Mesendoderm (in vitro differentiated cells): ENCODE measurements around the gene TMEM255A.
"Not testable (repeated sequence)": the region's sequence is repeated elsewhere in the genome, so short reads cannot be mapped to it uniquely, and the experiment has no call there.

Experiments used
- DNase-seq: peaks from one replicate; pipeline ENCODE4 v3.0.0; 2013
- H2AK5ac ChIP-seq: 2 replicates; pipeline ENCODE4 v1.6.1; 2013; ENCODE audit warnings: low read length, inconsistent platforms
- H2BK120ac ChIP-seq: 2 replicates; pipeline ENCODE4 v1.6.1; 2013; ENCODE audit warnings: low read depth, mild to moderate bottlenecking, low read length, moderate library complexity, mixed read lengths
- H2BK15ac ChIP-seq: replicated peaks from 2 replicates; pipeline ENCODE4 v1.6.1; 2013; ENCODE audit warnings: low read depth, mild to moderate bottlenecking, moderate library complexity
- H2BK5ac ChIP-seq: 2 replicates; pipeline ENCODE4 v1.6.1; 2013; ENCODE audit warnings: low read length, inconsistent platforms
- H3K18ac ChIP-seq: 2 replicates; pipeline ENCODE4 v1.6.1; 2013; ENCODE audit warnings: mild to moderate bottlenecking, low read length, mixed read lengths
- H3K23ac ChIP-seq: one replicate; pipeline ENCODE4 v1.6.1; 2013; ENCODE audit warnings: low read length
- H3K27ac ChIP-seq: 2 replicates; pipeline ENCODE4 v1.5.1; 2013; ENCODE audit warnings: low read depth, mild to moderate bottlenecking, inconsistent platforms, low read length, moderate library complexity
- H3K27me3 ChIP-seq: 2 replicates; pipeline ENCODE4 v1.6.1; 2013; ENCODE audit warnings: low read length, control low read depth, mild to moderate bottlenecking, inconsistent platforms; ENCODE audit not compliant: insufficient read depth, poor library complexity
- H3K36me3 ChIP-seq: 2 replicates; pipeline ENCODE4 v1.6.1; 2013; ENCODE audit warnings: low read length, inconsistent platforms; ENCODE audit not compliant: control insufficient read depth, insufficient read depth
- H3K4ac ChIP-seq: one replicate; pipeline ENCODE4 v1.6.1; 2013; ENCODE audit warnings: low read depth, mild to moderate bottlenecking, low read length, moderate library complexity
- H3K4me1 ChIP-seq: 2 replicates; pipeline ENCODE4 v1.6.1; 2013; ENCODE audit warnings: low read depth, low read length, inconsistent platforms; ENCODE audit not compliant: control insufficient read depth
- H3K4me2 ChIP-seq: 2 replicates; pipeline ENCODE4 v1.6.1; 2013; ENCODE audit warnings: low read length
- H3K4me3 ChIP-seq: 2 replicates; pipeline ENCODE4 v1.5.1; 2013; ENCODE audit warnings: mild to moderate bottlenecking, low read length
- H3K56ac ChIP-seq: one replicate; pipeline ENCODE4 v1.6.1; 2013; ENCODE audit warnings: low read length
- H3K79me1 ChIP-seq: 2 replicates; pipeline ENCODE4 v1.6.1; 2013; ENCODE audit warnings: low read length, inconsistent platforms
- H3K79me2 ChIP-seq: 2 replicates; pipeline ENCODE4 v1.6.1; 2013; ENCODE audit warnings: mild to moderate bottlenecking, low read length; ENCODE audit not compliant: control insufficient read depth, insufficient read depth
- H3K9ac ChIP-seq: 2 replicates; pipeline ENCODE4 v1.6.1; 2013; ENCODE audit warnings: low read length, inconsistent platforms
- H4K5ac ChIP-seq: one replicate; pipeline ENCODE4 v1.6.1; 2013; ENCODE audit warnings: low read length
- H4K8ac ChIP-seq: one replicate; pipeline ENCODE4 v1.6.1; 2013; ENCODE audit warnings: low read depth, mild to moderate bottlenecking, control low read depth, low read length, moderate library complexity
- WGBS: extraction: QIAGEN DNeasy Blood & Tissue Kit; methylation state at CpG from one replicate; pipeline ENCODE4 v1.1.7; 2013; ENCODE audit warnings: low lambda C conversion rate, missing lambda C conversion rate; ENCODE audit not compliant: insufficient coverage; ENCODE audit errors: extremely low coverage; 5-methylcytosine and 5-hydroxymethylcytosine counted together

TMEM255A gene

DNA sequence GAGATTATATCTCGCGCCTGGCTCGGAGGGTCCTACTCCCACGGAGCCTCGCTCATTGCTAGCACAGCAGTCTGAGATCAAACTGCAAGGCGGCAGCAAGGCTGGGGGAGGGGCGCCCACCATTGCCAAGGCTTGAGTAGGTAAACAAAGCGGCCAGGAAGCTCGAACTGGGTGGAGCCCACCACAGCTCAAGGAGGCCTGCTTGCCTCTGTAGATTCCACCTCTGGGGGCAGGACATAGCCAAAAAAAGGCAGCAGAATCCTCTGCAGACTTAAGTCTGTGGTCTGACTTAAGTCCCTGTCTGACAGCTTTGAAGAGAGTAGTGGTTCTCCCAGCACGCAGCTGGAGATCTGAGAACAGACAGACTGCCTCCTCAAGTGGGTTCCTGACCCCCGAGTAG lies 33.3 kb upstream of the TMEM255A start:
- not testable (repeated sequence) for H3K9ac ChIP-seq, H3K79me1 ChIP-seq, H2BK5ac ChIP-seq, H2BK120ac ChIP-seq, H3K79me2 ChIP-seq, H4K5ac ChIP-seq, H3K18ac ChIP-seq, H3K27me3 ChIP-seq, H3K4ac ChIP-seq, H2BK15ac ChIP-seq, DNase-seq, H3K23ac ChIP-seq, H3K4me3 ChIP-seq, H3K36me3 ChIP-seq, H3K27ac ChIP-seq, H3K4me1 ChIP-seq, H4K8ac ChIP-seq, H3K56ac ChIP-seq, H2AK5ac ChIP-seq, H3K4me2 ChIP-seq
- no CpG with 5 or more reads among the region's 11 CpGs for WGBS

DNA sequence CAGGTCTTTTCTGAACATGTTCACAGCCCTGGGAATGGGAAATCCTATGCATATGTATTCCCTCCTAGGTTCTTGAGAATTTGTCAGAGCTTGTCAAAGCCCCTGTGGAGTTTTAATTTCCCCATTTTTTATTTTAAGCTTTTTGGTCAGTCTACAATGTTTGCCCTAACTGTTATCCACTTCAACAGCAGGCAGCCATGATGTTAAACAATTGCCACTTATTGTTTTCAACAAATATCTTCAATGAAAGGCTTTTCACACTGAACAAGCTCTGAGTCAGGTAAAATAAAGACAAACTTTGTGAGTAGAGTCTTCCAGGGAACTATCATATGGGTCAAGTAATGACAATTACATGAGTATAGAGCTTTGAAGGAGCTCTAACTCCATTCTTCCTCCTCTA lies 25.6 kb upstream of the TMEM255A start:
- Histone ChIP-seq H3K23ac (no peak overlapping the region), H2BK15ac (no peak overlapping the region), H2BK120ac (no peak overlapping the region), H3K4me1 (no peaks in the 10 kb centered on the region), H3K4me3 (no peak overlapping the region), H3K18ac (no peak overlapping the region), H3K36me3 (no peaks in the 10 kb centered on the region), H4K8ac (no peak overlapping the region), H2AK5ac (no peak overlapping the region), H2BK5ac (no peak overlapping the region), H3K27me3 (no peaks in the 10 kb centered on the region), H3K79me1 (no peaks in the 10 kb centered on the region), H3K79me2 (no peaks in the 10 kb centered on the region), H3K27ac (no peak overlapping the region), H3K4me2 (no peak overlapping the region), H3K9ac (no peak overlapping the region), H3K56ac (no peak overlapping the region), H4K5ac (no peak overlapping the region), H3K4ac (no peak overlapping the region)
- DNase-seq, result no peak

DNA sequence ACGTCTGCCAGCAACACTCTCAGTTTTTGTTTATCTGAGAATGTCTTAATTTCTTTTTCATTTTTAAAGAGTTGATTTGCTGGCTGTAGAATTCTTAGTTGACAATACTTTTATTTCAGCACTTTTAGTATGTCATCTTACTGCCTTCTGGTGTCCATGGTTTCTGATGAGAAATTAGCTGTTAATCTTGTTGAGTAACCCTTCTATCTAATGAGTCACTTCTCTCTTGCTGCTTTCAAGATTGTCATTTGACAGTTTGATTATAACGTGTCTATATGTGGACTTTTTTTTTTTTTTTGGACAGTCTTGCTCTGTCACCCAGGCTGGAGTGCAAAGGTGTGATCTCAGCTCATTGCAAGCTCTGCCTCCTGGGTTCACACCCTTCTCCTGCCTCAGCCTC lies 24.0 kb upstream of the TMEM255A start:
- no peaks in the 10 kb centered on the region for H3K79me1 ChIP-seq
- H3K4me1 ChIP-seq, result no peaks in the 10 kb centered on the region
- DNase-seq, result no peak
- H4K5ac ChIP-seq, result no peak overlapping the region
- no peak overlapping the region for H3K18ac ChIP-seq
- H3K27me3 ChIP-seq, result no peaks in the 10 kb centered on the region
- H3K36me3 ChIP-seq, result no peaks in the 10 kb centered on the region
- H2BK5ac ChIP-seq, result no peak overlapping the region
- H2BK15ac ChIP-seq, result no peak overlapping the region
- H3K23ac ChIP-seq, result no peak overlapping the region
- H3K4me2 ChIP-seq, result no peak overlapping the region
- H3K79me2 ChIP-seq, result no peaks in the 10 kb centered on the region
- no CpG with 5 or more reads among the region's 2 CpGs for WGBS
- H3K56ac ChIP-seq, result no peak overlapping the region
- H2BK120ac ChIP-seq, result no peak overlapping the region
- no peak overlapping the region for H3K9ac ChIP-seq
- no peak overlapping the region for H3K4me3 ChIP-seq
- H4K8ac ChIP-seq, result no peak overlapping the region
- H3K4ac ChIP-seq, result no peak overlapping the region
- no peak overlapping the region for H2AK5ac ChIP-seq
- no peak overlapping the region for H3K27ac ChIP-seq

DNA sequence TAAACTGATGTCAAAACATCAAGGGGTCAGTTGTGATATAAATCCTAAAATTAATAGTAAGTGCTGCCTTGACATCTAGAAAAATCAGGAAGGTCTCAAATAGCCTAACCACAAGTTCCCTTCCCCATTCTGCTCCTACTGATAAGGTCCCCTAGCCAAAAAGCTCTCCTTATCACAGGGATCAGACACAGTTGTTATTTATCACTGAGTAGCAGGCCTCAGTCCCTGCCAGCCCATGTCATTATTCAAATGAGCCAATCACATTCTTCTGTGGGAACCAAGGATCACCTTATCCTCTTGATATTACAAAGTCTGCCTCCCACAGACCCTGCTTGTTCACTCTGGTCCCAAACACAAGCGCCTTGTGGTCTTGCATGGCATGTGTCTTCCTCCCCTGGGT lies 23.3 kb upstream of the TMEM255A start:
- no peak overlapping the region for H2AK5ac ChIP-seq
- H3K79me1 ChIP-seq, result no peaks in the 10 kb centered on the region
- no peak overlapping the region for H3K18ac ChIP-seq
- H3K36me3 ChIP-seq, result no peaks in the 10 kb centered on the region
- no peak overlapping the region for H3K4me3 ChIP-seq
- peak overlapping the region; percentile 42 for H3K56ac ChIP-seq
- DNase-seq, result peak; percentile 61
- no peak overlapping the region for H3K9ac ChIP-seq
- no peaks in the 10 kb centered on the region for H3K27me3 ChIP-seq
- H3K23ac ChIP-seq, result no peak overlapping the region
- H2BK15ac ChIP-seq, result no peak overlapping the region
- no peak overlapping the region for H3K27ac ChIP-seq
- H4K8ac ChIP-seq, result no peak overlapping the region
- no peaks in the 10 kb centered on the region for H3K79me2 ChIP-seq
- no peak overlapping the region for H4K5ac ChIP-seq
- no peak overlapping the region for H2BK120ac ChIP-seq
- WGBS, result no CpG with 5 or more reads among the region's 1 CpG
- H2BK5ac ChIP-seq, result no peak overlapping the region
- no peaks in the 10 kb centered on the region for H3K4me1 ChIP-seq
- no peak overlapping the region for H3K4me2 ChIP-seq
- H3K4ac ChIP-seq, result no peak overlapping the region

GRCh38 chrX:120334151-120334550 lies 22.9 kb upstream of the TMEM255A start:
- Histone ChIP-seq H3K4me2 (no peak overlapping the region), H4K5ac (no peak overlapping the region), H3K56ac (peak overlapping the region; percentile 42), H3K79me1 (no peaks in the 10 kb centered on the region), H3K4me3 (no peak overlapping the region), H2BK5ac (no peak overlapping the region), H2BK15ac (no peak overlapping the region), H3K18ac (no peak overlapping the region), H3K9ac (no peak overlapping the region), H4K8ac (no peak overlapping the region), H3K36me3 (no peaks in the 10 kb centered on the region), H3K27me3 (no peaks in the 10 kb centered on the region), H3K27ac (no peak overlapping the region), H2BK120ac (no peak overlapping the region), H2AK5ac (no peak overlapping the region), H3K4ac (no peak overlapping the region), H3K23ac (no peak overlapping the region), H3K79me2 (no peaks in the 10 kb centered on the region), H3K4me1 (no peaks in the 10 kb centered on the region)
- WGBS, result no CpG with 5 or more reads among the region's 2 CpGs
- peak; percentile 64 for DNase-seq

GRCh38 chrX:120332394-120332793 lies 21.1 kb upstream of the TMEM255A start:
- Histone ChIP-seq H3K79me2 (no peaks in the 10 kb centered on the region), H3K36me3 (no peaks in the 10 kb centered on the region), H3K18ac (no peak overlapping the region), H3K79me1 (no peaks in the 10 kb centered on the region), H3K27ac (no peak overlapping the region), H3K4ac (no peak overlapping the region), H3K9ac (no peak overlapping the region), H2BK120ac (no peak overlapping the region), H2AK5ac (no peak overlapping the region), H4K8ac (no peak overlapping the region), H2BK5ac (no peak overlapping the region), H3K4me3 (no peak overlapping the region), H3K4me1 (no peaks in the 10 kb centered on the region), H3K56ac (no peak overlapping the region), H4K5ac (no peak overlapping the region), H3K27me3 (no peaks in the 10 kb centered on the region), H2BK15ac (no peak overlapping the region), H3K23ac (no peak overlapping the region), H3K4me2 (no peak overlapping the region)
- no peak for DNase-seq
- WGBS, result no CpG with 5 or more reads among the region's 1 CpG
